Thoracic aorta (tissue), 2 donors: ENCODE results near the gene TMEM198. TPM values are rescaled to one million over a fixed set of nuclear protein-coding genes. Genes with fewer than 3 reads are reported as not detected.

Source experiments
- ATAC-seq: fragments of 150-250 bp; one replicate; pipeline ENCODE4 v1.8.0; 2017; ENCODE audit warnings: low read depth; ENCODE audit not compliant: insufficient number of reproducible peaks, low FRiP score
- DNase-seq: peaks from one replicate; pipeline ENCODE4 v3.0.0-alpha.2; 2020; ENCODE audit warnings: low spot score
- H3K27ac ChIP-seq, 2 donors: fragments of 200-600 bp; sonication (generic); 1 replicate in 1 of 2; 2 replicates in 1 of 2; pipeline ENCODE4 v1.5.1; 2016; ENCODE audit warnings: mild to moderate bottlenecking in 2 of 2, moderate library complexity in 2 of 2
- H3K27me3 ChIP-seq: fragments of 200-600 bp; sonication (generic); replicated peaks from 2 replicates; pipeline ENCODE4 v1.6.0; 2016; ENCODE audit warnings: mild to moderate bottlenecking; ENCODE audit not compliant: insufficient read depth
- H3K36me3 ChIP-seq: fragments of 200-600 bp; sonication (generic); one replicate; pipeline ENCODE4 v1.5.1; 2016
- H3K4me1 ChIP-seq, 2 donors: fragments of 200-600 bp; sonication (generic); 1 replicate in 1 of 2; 2 replicates in 1 of 2; pipeline versions ENCODE4 v1.5.1 to v1.6.0; 2016; ENCODE audit warnings: low read depth in 2 of 2, mild to moderate bottlenecking in 1 of 2; ENCODE audit not compliant: control insufficient read depth in 1 of 2
- H3K4me3 ChIP-seq: fragments of 200-600 bp; sonication (generic); 2 replicates; pipeline ENCODE4 v1.5.1; 2016; ENCODE audit warnings: mild to moderate bottlenecking
- H3K9me3 ChIP-seq: fragments of 200-600 bp; sonication (generic); 2 replicates; pipeline ENCODE4 v1.5.1; 2016
- total RNA-seq, 2 donors: library from RNA; depleted of rRNA; stranded (reverse); fragments of >200 nt; gene quantifications; one replicate each; pipeline versions ENCODE4 v1.1.0 to v1.2.3, GENCODE V29; 2016
- TF ChIP-seq, protein P1 (sequence below): fragments of 200-600 bp; sonication (generic); IDR thresholded peaks from one replicate; pipeline ENCODE4 v1.5.1; 2019; ENCODE audit warnings: antibody characterized with exemption

Gene TMEM198
- total RNA-seq, 2 donors from 2014 or later, result 1.4 to 3.9 TPM

DNA sequence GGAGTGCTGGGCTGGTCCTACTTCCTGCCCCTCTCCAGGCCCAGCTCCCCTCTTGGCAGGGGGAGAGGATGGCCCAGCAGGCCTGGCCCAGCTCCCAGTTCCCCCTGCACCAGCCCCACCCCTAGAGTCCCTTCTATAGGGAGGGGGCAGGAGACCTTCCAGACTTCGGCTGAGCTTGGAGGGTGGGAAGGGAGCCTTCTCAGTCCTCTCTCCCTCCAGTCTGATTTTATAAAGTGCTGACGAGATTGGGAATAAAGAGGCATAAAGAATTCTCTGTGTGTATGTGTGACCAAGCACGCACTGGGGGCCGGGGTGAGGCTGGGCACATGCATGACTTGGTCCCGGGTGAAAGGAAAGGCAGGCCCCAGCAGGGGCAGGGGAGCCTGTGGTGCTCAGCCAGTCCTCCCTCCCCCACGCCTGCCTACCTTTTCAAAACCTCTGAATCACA, 5.3 kb upstream of the TMEM198 start:
- ATAC-seq, result no peak
- Histone ChIP-seq H3K27ac (no peak overlapping the region), H3K27me3 (no peaks in the 10 kb centered on the region), H3K4me1 (peaks cover 9 to 15% of the 10 kb centered on the region in 2 donors), H3K36me3 (peaks cover 26% of the 10 kb centered on the region), H3K9me3 (no peaks in the 10 kb centered on the region), H3K4me3 (no peak overlapping the region)
- DNase-seq, result no peak
- TF ChIP-seq, protein P1, sequence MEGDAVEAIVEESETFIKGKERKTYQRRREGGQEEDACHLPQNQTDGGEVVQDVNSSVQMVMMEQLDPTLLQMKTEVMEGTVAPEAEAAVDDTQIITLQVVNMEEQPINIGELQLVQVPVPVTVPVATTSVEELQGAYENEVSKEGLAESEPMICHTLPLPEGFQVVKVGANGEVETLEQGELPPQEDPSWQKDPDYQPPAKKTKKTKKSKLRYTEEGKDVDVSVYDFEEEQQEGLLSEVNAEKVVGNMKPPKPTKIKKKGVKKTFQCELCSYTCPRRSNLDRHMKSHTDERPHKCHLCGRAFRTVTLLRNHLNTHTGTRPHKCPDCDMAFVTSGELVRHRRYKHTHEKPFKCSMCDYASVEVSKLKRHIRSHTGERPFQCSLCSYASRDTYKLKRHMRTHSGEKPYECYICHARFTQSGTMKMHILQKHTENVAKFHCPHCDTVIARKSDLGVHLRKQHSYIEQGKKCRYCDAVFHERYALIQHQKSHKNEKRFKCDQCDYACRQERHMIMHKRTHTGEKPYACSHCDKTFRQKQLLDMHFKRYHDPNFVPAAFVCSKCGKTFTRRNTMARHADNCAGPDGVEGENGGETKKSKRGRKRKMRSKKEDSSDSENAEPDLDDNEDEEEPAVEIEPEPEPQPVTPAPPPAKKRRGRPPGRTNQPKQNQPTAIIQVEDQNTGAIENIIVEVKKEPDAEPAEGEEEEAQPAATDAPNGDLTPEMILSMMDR, result no peak

DNA sequence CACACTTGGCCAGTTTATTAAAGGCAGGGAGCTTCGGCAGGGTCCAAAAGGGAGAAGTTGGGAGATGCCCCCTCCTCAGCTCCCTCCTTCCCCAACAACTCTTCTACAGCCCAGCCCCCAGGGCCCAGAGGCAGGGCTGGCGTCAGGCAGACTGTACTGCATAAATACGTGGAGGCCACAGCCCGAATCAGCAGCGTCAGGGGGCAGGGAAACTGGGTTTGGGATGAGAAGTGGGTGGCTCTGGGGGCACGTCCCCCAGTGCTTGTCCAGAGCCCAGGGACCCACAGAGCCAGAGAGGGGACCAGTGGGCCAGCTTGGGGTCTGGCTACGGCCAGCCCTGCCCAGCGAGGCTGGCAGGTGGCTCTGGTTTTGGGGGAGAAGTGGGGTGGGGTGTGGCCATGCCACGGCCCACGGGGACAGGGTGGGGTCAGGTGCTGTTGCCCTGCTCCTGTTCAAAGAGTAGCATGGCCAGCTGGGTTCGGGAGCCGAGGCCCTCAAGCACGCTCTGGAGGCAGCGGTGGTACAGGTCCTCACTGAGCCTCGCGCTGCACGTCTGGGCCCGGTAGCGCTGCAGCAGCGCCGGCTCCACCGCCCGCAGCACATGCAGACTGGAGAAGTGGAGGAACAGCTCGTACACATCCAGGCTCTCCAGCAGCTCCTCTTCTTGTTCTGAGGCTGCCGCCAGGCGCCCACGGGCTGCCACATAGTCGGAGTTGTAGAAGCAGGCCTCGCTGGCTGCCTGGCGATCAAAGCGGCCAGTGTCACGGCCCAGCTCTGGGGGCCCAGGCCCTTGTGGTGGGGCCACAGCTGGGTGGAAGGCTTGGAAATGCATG, 4.7 kb upstream of the TMEM198 start:
- ATAC-seq, result no peak
- H3K27ac ChIP-seq, result no peak overlapping the region
- no peaks in the 10 kb centered on the region for H3K9me3 ChIP-seq
- no peak overlapping the region for H3K4me3 ChIP-seq
- TF ChIP-seq, protein P1, result no peak
- H3K4me1 ChIP-seq, result peaks cover 10 to 16% of the 10 kb centered on the region in 2 donors
- no peak for DNase-seq
- H3K36me3 ChIP-seq, result peaks cover 26% of the 10 kb centered on the region
- H3K27me3 ChIP-seq, result no peaks in the 10 kb centered on the region

DNA sequence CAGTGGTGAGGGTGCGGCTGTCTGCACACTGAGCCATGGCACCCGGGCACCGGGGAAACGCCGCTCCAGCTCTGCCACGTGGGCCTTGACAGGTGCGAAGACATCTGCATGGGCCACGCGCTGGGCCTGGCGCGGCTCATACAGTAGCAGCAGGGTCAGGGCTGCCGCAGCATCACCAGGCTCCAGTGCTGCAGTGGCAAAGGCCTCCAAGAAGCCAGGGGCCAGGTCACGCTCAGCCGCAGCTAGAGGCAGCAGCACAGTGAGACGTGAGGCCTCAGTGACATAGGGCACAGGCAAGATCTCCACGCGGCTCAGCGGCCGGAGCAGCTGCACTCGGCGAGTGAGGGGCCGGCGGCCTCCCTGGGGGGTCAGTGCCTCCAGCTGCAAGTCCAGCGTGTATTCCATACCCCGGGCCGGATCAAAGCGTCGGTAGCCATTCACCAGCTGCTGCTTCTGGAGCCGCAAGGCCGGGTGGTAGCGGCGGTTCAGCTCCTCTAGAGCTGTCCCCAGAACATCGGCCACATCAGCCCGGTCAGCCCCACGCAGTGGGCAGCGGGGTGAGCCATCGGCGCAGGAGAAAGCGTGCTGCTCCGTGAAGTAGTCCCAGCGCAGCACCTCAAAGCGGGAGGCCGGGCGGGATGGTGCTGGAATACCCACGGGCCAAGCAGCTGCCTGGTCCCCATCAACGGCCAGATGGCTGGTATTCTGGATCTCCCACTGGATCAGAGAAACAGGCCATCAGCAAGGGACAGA, 3.7 kb upstream of the TMEM198 start:
- Histone ChIP-seq H3K27me3 (no peaks in the 10 kb centered on the region), H3K27ac (no peak overlapping the region), H3K9me3 (no peaks in the 10 kb centered on the region), H3K36me3 (peaks cover 26% of the 10 kb centered on the region), H3K4me1 (peaks cover 15 to 24% of the 10 kb centered on the region in 2 donors), H3K4me3 (no peak overlapping the region)
- no peak for ATAC-seq
- TF ChIP-seq, protein P1, result no peak
- no peak for DNase-seq

DNA sequence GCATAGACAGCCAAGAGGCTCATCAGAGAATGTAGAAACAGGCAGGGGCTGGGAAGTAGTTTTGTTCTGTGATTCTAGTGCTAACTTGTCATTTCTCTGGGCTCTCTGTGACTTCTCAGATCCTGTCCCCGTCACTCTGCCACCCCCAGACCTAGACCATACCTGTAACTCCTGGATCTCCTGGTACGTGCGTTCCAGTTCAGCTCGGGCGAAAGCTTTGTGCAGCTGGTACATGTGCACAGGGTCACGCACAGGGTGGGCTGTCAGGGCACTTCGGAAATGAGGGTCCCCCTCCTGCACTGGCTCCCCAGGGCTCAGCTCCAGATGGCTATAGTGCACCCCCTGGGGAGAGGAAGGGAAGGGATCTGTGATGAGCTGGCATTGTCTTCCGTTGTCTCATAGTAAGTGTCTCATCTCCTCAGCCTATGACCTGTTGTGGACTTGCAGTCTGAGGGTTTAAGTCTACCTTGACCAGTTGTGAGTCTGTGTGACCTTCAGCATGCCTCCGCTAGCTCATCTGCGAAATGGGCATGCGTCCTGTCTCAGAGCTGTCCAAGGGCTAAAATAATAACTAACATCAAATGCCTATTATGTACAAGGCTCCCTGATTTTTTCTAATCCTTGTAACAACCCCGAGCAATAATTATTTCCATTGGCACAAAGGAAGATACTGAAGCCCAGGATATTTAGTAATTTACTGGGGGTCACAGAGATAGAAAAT, 2.9 kb upstream of the TMEM198 start:
- TF ChIP-seq, protein P1, result no peak
- peaks cover 15 to 24% of the 10 kb centered on the region in 2 donors for H3K4me1 ChIP-seq
- ATAC-seq, result no peak
- no peaks in the 10 kb centered on the region for H3K27me3 ChIP-seq
- H3K9me3 ChIP-seq, result no peaks in the 10 kb centered on the region
- DNase-seq, result no peak
- H3K4me3 ChIP-seq, result no peak overlapping the region
- H3K36me3 ChIP-seq, result peaks cover 26% of the 10 kb centered on the region
- H3K27ac ChIP-seq, result no peak overlapping the region
